Astrocyte (in vitro differentiated cells and primary cell): ENCODE data around the gene PDHA1.

Experiments used
- CTCF ChIP-seq: IDR thresholded peaks from 2 replicates; pipeline ENCODE4 v1.5.1; 2011; ENCODE audit warnings: low read depth, mild to moderate bottlenecking, inconsistent platforms, low read length, moderate library complexity; ENCODE audit not compliant: insufficient read depth
- EZH2 ChIP-seq: IDR thresholded peaks from 2 replicates; pipeline ENCODE4 v1.6.1; 2012; ENCODE audit warnings: mild to moderate bottlenecking, low read length, inconsistent platforms; ENCODE audit not compliant: insufficient read depth

- TF ChIP-seq CTCF = no peak
- TF ChIP-seq EZH2 = no peak
Observed at GRCh38 chrX:19343535-19344408, at the start of gene PDHA1.
